Urinary bladder (tissue), 4 donors: ENCODE results near the gene MMS19. TPM values are rescaled to one million over a fixed set of nuclear protein-coding genes. Genes with fewer than 3 reads are reported as not detected.
"Not testable (repeated sequence)": the region's sequence is repeated elsewhere in the genome, so short reads cannot be mapped to it uniquely, and the experiment has no call there.

Source experiments
- DNase-seq: peaks from one replicate; pipeline ENCODE4 v3.0.0-alpha.2; 2015; ENCODE audit errors: extremely low spot score
- H3K27ac ChIP-seq: one replicate; pipeline ENCODE4 v1.5.1; 2013; ENCODE audit warnings: low read depth, mild to moderate bottlenecking, moderate library complexity
- H3K36me3 ChIP-seq: one replicate; pipeline ENCODE4 v1.6.1; 2013; ENCODE audit warnings: mild to moderate bottlenecking, moderate library complexity; ENCODE audit not compliant: insufficient read depth
- H3K4me1 ChIP-seq: one replicate; pipeline ENCODE4 v1.6.1; 2013; ENCODE audit warnings: mild to moderate bottlenecking, moderate library complexity; ENCODE audit not compliant: insufficient read depth
- H3K4me3 ChIP-seq: one replicate; pipeline ENCODE4 v1.5.1; 2013; ENCODE audit warnings: low read depth, low read length
- WGBS: extraction: QIAGEN DNeasy Blood & Tissue Kit; methylation state at CpG from one replicate; pipeline ENCODE4 v1.1.7; 2013; 5-methylcytosine and 5-hydroxymethylcytosine counted together
- polyA plus RNA-seq: library from polyadenylated mRNA; stranded (reverse); fragments of 200-250 nt; gene quantifications from one replicate; pipeline ENCODE4 v1.2.3, GENCODE V29; 2013
- total RNA-seq: library from RNA; depleted of rRNA; stranded (reverse); fragments of >200 nt; gene quantifications from one replicate; pipeline ENCODE4 v1.2.3, GENCODE V29; 2014
- donor health status: healthy with polysubstance abuse.
- donor health status: healthy.

MMS19 gene
- total and polyA plus RNA-seq, 2 donors: 43.7 to 49.0 TPM

DNA sequence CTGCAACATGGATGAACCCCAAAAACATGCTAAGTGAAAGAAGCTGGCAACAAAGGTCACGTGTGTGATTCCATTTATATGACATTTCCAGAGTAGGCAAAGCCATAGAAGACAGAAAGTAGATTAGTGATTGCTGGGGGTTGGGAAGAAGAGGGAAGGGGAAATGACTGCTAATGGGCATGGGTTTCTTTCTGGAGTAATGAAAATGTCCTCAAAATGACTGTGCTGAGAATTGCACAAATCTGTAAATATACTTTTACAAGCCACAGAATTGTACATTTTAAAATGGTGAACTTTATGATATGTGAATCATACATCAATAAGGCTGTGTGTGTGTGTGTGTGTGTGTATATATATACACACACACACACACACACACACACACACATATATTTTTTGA is 15.8 kb downstream of the MMS19 start:
- H3K27ac ChIP-seq: no peak overlapping the region
- 91% methylated on average over 1 of the region's 1 CpG for WGBS
- no peak for DNase-seq
- no peak overlapping the region for H3K4me3 ChIP-seq
- H3K4me1 ChIP-seq: peaks cover 1% of the 10 kb centered on the region
- peaks cover under 1% of the 10 kb centered on the region for H3K36me3 ChIP-seq

DNA sequence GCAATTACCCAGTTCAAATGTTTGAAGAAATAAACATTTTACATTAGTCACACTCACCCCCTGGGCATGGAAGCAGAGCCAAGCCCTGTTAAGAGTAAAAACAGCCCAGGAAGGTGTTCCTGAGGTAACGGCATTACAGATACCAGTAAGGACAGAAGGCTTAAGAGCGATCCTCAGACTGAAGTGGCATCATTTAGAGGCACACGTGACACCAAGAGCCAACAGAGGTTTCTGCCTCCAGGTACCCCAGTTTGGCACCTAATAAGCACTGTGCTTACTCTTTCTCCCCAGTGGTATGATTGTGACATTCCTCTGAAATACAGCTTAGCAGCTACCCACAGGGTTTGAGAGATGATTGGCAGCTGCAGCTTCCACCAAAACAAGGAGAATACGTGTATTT is 17.2 kb downstream of the MMS19 start:
- peaks cover 3% of the 10 kb centered on the region for H3K36me3 ChIP-seq

DNA sequence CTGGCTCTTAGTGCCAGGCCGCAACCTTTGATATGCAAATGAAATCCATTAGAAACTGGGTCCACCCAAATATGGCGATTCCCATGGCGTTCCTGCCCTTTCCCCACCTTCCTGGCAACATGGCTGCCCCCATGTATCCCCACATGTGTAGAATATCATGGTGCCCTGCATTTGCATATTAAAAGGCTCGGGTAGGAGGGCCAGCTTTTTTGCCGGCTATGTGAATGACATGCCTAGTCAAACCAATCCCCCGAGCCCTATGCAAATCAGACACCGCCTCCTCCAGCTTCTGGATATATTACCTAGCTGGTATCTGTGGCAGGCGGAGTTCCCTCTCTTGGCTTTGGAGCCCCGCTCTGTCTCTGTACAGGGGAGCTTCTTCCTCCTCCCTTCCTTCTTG is 18.3 kb downstream of the MMS19 start:
- 72% methylated on average over 9 of the region's 9 CpGs for WGBS
- H3K4me3 ChIP-seq: no peak overlapping the region
- DNase-seq: no peak

More for the DNA sequence above, 17.2 kb downstream of the MMS19 start:
- peaks cover 1% of the 10 kb centered on the region for H3K4me1 ChIP-seq
- 94% methylated on average over 4 of the region's 4 CpGs for WGBS
- DNase-seq: no peak
- H3K27ac ChIP-seq: no peak overlapping the region
- H3K4me3 ChIP-seq: no peak overlapping the region

DNA sequence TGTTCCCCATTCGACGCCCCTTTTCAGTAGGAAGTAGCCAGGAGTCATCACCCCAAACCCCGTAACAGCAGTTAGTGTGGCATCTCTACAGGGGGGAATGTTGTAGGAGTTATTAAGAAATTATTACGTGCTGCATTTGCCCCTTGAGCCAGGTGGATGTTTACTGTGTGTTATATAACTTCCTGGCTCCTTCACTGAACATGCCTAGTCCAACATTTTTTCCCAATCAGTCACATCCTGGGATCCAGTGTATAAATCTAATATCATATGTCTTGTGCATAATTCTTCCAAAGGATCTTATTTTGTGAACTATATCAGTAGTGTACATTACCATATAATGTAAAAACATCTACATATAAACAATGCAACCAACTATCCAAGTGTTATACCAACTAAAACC is 18.8 kb downstream of the MMS19 start:
- not testable (repeated sequence) for H3K27ac ChIP-seq, DNase-seq, H3K36me3 ChIP-seq, H3K4me3 ChIP-seq, H3K4me1 ChIP-seq
- 87% methylated on average over 4 of the region's 4 CpGs for WGBS

More for the DNA sequence above, 18.3 kb downstream of the MMS19 start:
- peaks cover 4% of the 10 kb centered on the region for H3K36me3 ChIP-seq
- no peak overlapping the region for H3K27ac ChIP-seq
- H3K4me1 ChIP-seq: peaks cover 1% of the 10 kb centered on the region

DNA sequence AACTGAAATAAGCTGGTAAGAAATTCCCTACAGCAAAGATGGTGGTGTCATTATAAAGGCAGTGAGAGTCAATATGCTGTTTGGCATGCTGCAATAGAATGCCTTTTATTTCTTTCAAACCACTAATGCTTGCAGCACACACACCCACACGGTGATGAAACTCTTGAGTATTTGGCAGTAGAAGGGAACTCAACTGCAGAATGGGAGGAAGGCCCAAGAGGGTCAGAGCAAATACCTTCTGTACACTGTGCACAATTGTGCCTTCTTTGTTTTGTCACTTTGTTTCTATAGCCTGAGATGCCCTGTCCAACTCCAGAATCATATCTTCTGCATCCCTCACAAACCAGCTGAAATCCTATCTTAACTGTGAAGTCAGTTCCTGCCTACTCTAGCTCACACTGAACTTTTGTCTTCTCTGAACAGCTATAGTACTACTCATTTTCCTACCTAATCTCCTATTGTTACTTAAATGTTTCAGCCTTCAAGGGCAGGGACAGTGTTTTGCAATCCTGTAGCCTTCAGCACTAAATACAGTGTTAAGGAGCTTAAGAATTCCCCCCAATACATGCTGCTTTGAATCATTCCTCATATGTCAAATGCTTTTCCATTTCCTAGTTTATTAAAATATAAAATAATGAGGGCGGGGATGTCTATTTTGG is 22.2 kb downstream of the MMS19 start:
- 82% methylated on average over 2 of the region's 2 CpGs for WGBS
- peaks cover 5% of the 10 kb centered on the region for H3K36me3 ChIP-seq
- no peaks in the 10 kb centered on the region for H3K4me1 ChIP-seq
- DNase-seq: no peak
- H3K4me3 ChIP-seq: no peak overlapping the region
- H3K27ac ChIP-seq: no peak overlapping the region

- WGBS: 97% methylated on average over 4 of the region's 4 CpGs
- H3K27ac ChIP-seq: no peak overlapping the region
- H3K4me1 ChIP-seq: no peaks in the 10 kb centered on the region
- no peak overlapping the region for H3K4me3 ChIP-seq
- DNase-seq: no peak
- peaks cover 5% of the 10 kb centered on the region for H3K36me3 ChIP-seq
Observed at GRCh38 chr10:97474918-97475317, 23.3 kb downstream of the MMS19 start.

DNA sequence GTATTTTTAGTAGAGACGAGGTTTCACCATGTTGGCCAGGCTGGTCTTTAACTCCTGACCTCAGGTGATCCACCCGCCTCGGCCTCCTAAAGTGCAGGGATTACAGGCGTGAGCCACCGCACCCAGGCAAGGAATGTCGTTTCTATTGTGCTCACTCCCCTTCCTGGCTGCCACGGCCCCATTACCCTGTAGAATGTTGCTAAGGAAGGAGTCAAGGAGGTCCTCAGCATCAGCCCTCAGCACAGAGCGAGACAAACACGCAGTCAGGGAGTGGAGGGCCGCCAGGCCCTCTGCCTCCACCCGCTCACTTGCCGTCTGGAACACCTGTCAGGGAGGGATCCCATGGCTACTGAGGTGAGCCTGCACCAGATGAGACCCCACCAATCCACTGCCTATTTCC is 29.4 kb downstream of the MMS19 start:
- not testable (repeated sequence) for H3K4me3 ChIP-seq, H3K27ac ChIP-seq, DNase-seq, H3K4me1 ChIP-seq
- 90% methylated on average over 12 of the region's 12 CpGs for WGBS
- H3K36me3 ChIP-seq: peaks cover 12% of the 10 kb centered on the region

DNA sequence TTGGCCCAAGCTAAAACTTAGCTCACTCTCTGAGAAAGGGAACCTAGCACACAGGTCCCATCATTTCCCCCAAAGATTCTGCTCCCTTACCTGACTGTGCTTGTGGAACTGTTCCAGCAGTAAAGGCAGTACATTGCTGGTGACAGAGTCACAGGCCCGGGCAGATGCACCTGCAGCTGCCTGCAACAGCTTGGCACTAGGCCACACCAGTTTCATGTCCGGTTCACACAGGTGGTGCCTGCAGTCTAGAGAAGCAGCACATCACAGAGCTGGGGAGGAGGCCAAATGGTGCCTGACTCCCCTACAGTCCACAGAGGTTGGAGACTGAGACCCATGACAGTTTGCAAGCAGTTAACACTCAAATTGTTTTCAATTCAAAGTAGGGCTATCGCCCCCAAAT is 30.1 kb downstream of the MMS19 start:
- H3K27ac ChIP-seq: no peak overlapping the region
- H3K4me1 ChIP-seq: no peaks in the 10 kb centered on the region
- peaks cover 12% of the 10 kb centered on the region for H3K36me3 ChIP-seq
- DNase-seq: no peak
- no peak overlapping the region for H3K4me3 ChIP-seq
- WGBS: 72% methylated on average over 3 of the region's 3 CpGs

- no peak for DNase-seq
- WGBS: 87% methylated on average over 4 of the region's 4 CpGs
- Histone ChIP-seq H3K4me3 (no peak overlapping the region), H3K36me3 (peaks cover 12% of the 10 kb centered on the region), H3K27ac (no peak overlapping the region), H3K4me1 (no peaks in the 10 kb centered on the region)
Observed at GRCh38 chr10:97466755-97467154, 31.5 kb downstream of the MMS19 start.

GRCh38 chr10:97465982-97466381 is 32.2 kb downstream of the MMS19 start:
- no peak overlapping the region for H3K27ac ChIP-seq
- no peak overlapping the region for H3K4me3 ChIP-seq
- H3K4me1 ChIP-seq: no peaks in the 10 kb centered on the region
- WGBS: 89% methylated on average over 7 of the region's 7 CpGs
- peaks cover 12% of the 10 kb centered on the region for H3K36me3 ChIP-seq
- no peak for DNase-seq

- no peaks in the 10 kb centered on the region for H3K4me1 ChIP-seq
- WGBS: 54% methylated on average over 1 of the region's 1 CpG
- DNase-seq: no peak
- H3K36me3 ChIP-seq: peaks cover 15% of the 10 kb centered on the region
- no peak overlapping the region for H3K4me3 ChIP-seq
- no peak overlapping the region for H3K27ac ChIP-seq
Observed at GRCh38 chr10:97464226-97464625, 34.0 kb downstream of the MMS19 start.

GRCh38 chr10:97463363-97464132 is 34.7 kb downstream of the MMS19 start:
- no peaks in the 10 kb centered on the region for H3K4me1 ChIP-seq
- 84% methylated on average over 4 of the region's 4 CpGs for WGBS
- H3K27ac ChIP-seq: no peak overlapping the region
- H3K4me3 ChIP-seq: no peak overlapping the region
- DNase-seq: no peak
- H3K36me3 ChIP-seq: peaks cover 13% of the 10 kb centered on the region

GRCh38 chr10:97462309-97462708 is 35.9 kb downstream of the MMS19 start:
- H3K4me1 ChIP-seq: no peaks in the 10 kb centered on the region
- H3K27ac ChIP-seq: no peak overlapping the region
- no peak overlapping the region for H3K4me3 ChIP-seq
- no peak for DNase-seq
- peaks cover 13% of the 10 kb centered on the region for H3K36me3 ChIP-seq
- WGBS: 94% methylated on average over 2 of the region's 2 CpGs

DNA sequence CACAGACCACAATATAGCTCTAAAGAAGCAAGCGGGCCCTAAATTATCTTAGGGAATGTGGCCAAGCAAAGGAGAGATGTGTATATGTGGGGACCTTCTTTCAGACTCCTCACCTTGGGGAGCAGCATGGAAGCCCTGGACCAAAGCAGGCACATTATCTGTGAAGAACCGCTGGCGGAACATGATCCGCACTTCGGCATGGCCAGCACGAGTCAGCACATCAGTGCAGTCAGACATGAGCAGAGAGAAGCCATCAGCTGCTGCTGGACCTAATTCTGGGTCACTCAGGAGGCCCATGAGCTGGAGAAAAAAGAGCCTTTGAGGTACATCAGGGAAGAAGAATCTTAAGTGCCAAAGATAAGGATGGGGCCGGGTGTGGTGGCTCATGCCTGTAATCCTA is 38.3 kb downstream of the MMS19 start:
- Histone ChIP-seq H3K27ac (no peak overlapping the region), H3K4me1 (no peaks in the 10 kb centered on the region), H3K4me3 (no peak overlapping the region), H3K36me3 (peaks cover 7% of the 10 kb centered on the region)
- no peak for DNase-seq
- WGBS: 76% methylated on average over 7 of the region's 7 CpGs
